HG03571 (cell line): Measurements from ENCODE around the gene ATP6V1G1.
"Not testable (repeated sequence)": the region's sequence is repeated elsewhere in the genome, so short reads cannot be mapped to it uniquely, and the experiment has no call there.

Experiments
- ATAC-seq: cut with Tn5 transposase; IDR thresholded peaks from one replicate; pipeline ENCODE4 v1.9.1; 2021; ENCODE audit not compliant: unreplicated experiment

Gene ATP6V1G1

DNA sequence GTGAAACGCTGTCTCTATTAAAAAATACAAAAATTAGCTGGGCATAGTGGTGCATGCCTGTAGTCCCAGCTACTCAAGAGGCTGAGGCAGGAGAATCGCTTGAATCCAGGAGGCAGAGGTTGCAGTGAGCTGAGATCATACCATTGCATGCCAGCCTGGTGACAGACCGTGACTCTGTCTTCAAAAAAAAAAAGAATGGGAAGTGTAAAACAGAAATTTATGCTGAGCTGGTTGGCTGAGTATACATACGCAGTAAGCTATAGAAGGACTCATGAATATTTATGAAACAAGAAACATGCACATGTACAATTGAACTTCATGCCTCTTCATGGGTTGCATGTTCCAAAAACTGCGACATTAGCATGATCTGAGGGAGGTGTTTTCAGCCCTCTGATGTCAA, 10.8 kb upstream of the ATP6V1G1 start:
- ATAC-seq = not testable (repeated sequence)

DNA sequence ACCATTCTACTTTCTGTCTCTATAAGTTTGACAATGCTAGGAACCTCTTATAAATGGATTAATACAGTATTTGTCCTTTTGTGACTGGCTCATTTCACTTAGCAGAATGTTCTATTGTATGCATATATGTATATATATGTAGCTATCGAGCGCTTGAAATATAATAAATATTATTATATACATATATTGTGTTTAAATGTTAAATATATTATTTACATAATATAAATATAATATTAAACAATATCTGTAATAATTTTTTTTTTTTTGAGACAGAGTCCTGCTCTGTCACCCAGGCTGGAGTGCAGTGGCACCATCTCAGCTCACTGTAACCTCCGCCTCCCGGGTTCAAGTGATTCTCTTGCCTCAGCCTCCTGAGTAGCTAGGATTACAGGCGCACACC, 9.4 kb upstream of the ATP6V1G1 start:
- not testable (repeated sequence) for ATAC-seq

- ATAC-seq = no peak
Measured at GRCh38 chr9:114580609-114581193, 6.9 kb upstream of the ATP6V1G1 start.

GRCh38 chr9:114583371-114584155, 4.0 kb upstream of the ATP6V1G1 start:
- no peak for ATAC-seq

DNA sequence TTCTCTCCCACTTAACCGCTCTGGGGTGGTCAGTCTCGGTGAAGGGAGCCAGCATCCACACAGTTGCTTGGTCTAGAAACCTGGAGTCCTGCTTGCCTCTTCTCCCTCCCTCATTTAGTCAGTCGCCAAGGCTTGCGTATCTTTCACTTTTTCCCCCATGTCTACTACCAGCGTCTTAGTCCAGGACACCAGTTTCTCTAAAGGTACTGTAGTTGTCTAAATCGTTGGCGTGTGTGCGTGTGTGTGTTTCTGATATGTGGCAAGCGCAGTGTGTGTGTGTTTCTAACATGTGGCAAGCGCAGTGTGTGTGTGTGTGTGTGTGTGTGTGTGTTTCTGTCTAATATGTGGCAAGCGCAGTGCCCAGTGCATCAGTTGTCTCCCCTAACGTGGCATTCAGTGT, 641 bp downstream of the ATP6V1G1 start:
- no peak for ATAC-seq

- no peak for ATAC-seq
Measured at GRCh38 chr9:114588651-114589526, 1.3 kb downstream of the ATP6V1G1 start.

DNA sequence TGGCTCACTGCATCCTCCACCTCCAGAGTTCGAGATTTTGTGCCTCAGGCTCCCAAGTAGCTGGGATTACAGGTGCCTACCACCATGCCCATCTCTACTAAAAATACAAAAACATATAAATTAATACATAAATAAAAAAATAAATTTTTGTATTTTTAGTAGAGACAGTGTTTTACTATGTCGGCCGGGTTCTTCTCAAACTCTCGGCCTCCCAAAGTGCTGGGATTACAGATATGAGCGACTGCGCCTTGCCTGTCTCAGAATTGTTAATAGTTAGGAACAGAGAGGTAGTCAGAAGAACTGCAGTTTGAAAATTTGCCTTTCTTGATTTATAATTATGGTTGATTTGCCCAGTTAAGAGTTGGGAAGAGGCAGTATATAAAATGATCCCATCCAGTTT, 2.8 kb downstream of the ATP6V1G1 start:
- ATAC-seq = no peak

DNA sequence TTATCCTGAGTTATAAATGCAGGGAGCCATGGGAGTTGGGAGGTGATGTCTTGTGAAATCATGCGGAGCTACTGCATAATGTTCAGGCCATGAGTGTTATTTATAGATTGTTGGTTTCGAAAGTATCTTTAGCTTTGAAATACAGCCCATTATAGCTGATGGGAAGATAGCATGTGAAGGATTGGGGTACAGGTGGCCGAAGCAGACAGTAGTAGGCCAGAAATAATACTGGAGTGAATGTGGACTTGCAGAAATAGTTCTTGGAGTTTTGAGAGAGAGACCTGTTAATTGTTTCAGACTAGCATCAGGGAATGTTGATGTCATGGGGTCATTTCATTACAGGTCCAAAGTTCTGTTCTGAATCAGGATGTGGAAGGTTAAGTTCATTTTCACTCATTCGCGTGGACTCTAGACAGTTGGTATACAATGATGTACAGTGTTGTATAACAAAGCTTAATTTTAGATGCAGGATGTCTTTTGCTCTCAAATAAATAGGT, 3.8 kb downstream of the ATP6V1G1 start:
- ATAC-seq = no peak

- ATAC-seq = no peak
Measured at GRCh38 chr9:114591849-114592248, 4.3 kb downstream of the ATP6V1G1 start.

- ATAC-seq = no peak
Measured at GRCh38 chr9:114592356-114592755, 4.8 kb downstream of the ATP6V1G1 start.

GRCh38 chr9:114594136-114594535, 6.6 kb downstream of the ATP6V1G1 start:
- no peak for ATAC-seq

GRCh38 chr9:114600502-114601248, 13.1 kb downstream of the ATP6V1G1 start:
- ATAC-seq = not testable (repeated sequence)

GRCh38 chr9:114601787-114602186, 14.2 kb downstream of the ATP6V1G1 start:
- not testable (repeated sequence) for ATAC-seq

GRCh38 chr9:114602620-114603019, 15.1 kb downstream of the ATP6V1G1 start:
- ATAC-seq = no peak

DNA sequence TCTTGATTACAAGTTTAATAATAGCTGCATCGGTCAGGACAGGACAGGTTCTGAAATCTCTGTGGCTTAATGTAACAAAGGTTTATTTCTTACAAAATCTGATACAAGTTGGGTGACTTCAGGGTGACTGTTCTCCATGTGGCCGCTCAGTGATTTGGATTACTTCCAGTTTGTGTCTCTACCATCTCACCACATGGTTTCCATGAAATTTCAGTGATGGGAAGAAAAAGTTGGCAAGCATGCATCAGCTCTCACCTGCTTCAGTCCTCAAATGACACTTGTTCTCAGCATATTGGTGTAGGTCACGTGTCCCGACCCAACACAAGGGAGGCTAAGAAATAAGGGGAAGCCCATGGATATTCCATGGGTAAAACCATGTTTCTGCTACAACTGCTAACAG, 15.7 kb downstream of the ATP6V1G1 start:
- no peak for ATAC-seq

GRCh38 chr9:114604989-114605388, 17.4 kb downstream of the ATP6V1G1 start:
- no peak for ATAC-seq

- no peak for ATAC-seq
Measured at GRCh38 chr9:114606068-114606467, 18.5 kb downstream of the ATP6V1G1 start.

DNA sequence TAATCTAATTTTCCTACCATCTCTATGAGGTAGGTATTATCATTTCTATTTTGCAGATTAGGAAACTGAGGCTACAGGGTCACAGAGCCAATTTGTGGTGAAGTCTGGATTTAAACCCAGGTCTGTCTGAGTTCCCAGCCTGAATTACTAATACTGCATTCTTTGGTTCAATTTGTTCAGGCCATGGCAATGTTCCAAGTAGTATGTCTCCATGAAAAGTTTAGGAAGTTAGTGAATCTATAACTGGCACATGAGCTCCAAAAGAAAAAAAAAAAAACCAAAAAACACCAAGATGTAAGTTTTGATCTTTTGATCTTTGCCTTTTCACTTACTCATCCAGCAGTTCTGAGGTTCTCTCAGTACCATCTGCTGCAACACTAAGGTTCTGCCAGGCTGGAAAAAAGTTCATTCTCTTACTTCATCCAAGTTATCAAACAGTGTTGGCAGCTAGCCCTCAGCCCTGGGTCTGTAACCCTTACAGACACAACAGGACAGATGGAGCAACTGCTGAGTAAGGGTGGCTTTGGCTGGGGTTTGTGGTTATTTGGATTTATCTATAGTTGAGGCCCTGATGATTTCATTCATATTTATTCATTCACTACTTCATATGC, 19.1 kb downstream of the ATP6V1G1 start:
- ATAC-seq = no peak

- ATAC-seq = peak; percentile 33
Measured at GRCh38 chr9:114607671-114608524, 20.3 kb downstream of the ATP6V1G1 start.

DNA sequence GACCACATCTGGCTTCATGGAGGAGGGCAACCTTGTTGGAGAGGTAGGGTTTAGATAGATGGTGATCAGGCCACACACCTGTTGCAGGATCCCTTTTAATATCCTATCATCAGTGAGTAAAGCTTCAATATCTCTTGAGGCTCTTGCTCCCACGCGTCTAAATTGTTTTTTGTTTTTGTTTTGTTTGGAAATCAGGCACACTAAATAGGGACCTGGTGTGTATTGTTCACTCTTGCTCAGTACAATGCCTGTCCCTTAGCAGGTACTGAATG, 20.9 kb downstream of the ATP6V1G1 start:
- no peak for ATAC-seq
